ENCODE results near the gene PIK3CD.

GRCh38 chr1:9611716-9612115 is 39.8 kb upstream of the PIK3CD start:
- TF ChIP-seq CTCF (IDR thresholded peaks at IDR 0.05; ENCODE audit: extremely low read depth in 1 of 2, insufficient read depth in 1 of 2, low read depth in 1 of 2, low read length in 2 of 2) (no peak), POLR2A (IDR thresholded peaks at IDR 0.05; ENCODE audit: low read depth, low read length) (no peak)
